Measurements from ENCODE around the gene PCDHB10.
"Not testable (repeated sequence)": the region's sequence is repeated elsewhere in the genome, so short reads cannot be mapped to it uniquely, and the experiment has no call there.

PCDHB10 gene

GRCh38 chr5:141192110-141192725 is at the start of gene PCDHB10:
Gene PCDHB10, plus strand, starts transcription at chr5:141192353. Its CDS starts 200 bp downstream, at chr5:141192553.
- no peak for DNase-seq

DNA sequence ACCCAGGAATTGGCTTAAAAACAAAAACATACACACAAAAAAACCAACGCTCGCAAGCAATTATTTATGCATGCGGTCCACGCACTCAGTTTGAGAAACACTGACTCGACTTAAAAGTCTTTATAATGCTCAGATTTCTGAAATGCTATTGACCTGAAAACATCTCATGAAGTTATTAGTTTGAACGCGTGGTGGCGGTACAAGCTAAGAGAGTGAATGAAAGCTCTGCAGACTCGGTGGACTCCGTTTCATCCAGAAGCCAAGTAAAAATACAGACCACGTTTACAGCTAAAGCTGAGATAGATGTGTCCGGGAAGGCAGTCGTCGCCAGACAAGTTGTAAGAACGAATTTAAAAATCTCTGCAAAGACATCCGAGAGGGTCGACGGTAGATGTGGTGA is 42.3 kb upstream of the PCDHB10 start, which contains the start of gene PCDHB6:
PCDHB6 (plus strand) TSS at position 246 of the 400 bp plus-strand sequence. CDS start 201 bp downstream, outside the sequence.
- DNase-seq = no peak

DNA sequence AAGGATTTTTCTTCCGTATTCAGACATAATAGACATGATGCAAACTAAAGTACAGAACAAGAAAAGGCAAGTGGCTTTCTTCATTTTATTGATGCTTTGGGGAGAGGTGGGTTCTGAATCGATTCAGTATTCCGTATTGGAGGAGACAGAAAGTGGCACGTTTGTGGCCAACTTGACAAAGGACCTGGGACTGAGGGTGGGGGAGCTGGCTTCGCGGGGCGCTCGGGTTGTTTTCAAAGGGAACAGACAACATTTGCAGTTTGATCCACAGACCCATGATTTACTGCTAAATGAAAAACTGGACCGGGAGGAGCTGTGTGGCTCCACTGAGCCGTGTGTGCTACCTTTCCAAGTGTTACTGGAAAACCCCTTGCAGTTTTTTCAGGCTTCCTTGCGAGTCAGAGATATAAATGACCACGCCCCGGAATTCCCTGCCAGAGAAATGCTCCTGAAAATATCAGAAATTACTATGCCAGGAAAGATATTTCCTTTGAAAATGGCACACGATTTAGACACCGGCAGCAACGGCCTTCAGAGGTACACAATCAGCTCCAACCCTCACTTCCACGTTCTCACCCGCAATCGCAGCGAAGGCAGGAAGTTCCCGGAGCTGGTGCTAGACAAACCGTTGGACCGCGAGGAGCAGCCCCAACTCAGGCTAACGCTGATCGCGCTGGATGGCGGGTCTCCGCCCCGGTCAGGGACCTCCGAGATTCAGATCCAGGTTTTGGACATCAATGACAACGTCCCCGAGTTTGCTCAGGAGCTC is 41.7 kb upstream of the PCDHB10 start:
- no peak for DNase-seq

DNA sequence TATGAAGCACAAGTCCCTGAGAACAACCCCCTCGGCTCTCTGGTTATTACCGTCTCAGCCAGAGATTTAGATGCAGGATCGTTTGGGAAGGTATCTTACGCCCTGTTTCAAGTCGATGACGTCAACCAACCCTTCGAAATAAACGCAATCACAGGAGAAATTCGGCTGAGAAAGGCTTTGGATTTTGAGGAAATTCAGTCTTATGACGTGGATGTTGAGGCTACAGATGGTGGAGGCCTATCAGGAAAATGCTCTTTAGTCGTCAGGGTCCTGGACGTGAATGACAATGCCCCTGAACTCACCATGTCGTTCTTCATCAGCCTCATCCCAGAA is 41.2 kb upstream of the PCDHB10 start:
- no peak for DNase-seq

- not testable (repeated sequence) for DNase-seq
Measured at GRCh38 chr5:141151632-141152031, 40.5 kb upstream of the PCDHB10 start.

DNA sequence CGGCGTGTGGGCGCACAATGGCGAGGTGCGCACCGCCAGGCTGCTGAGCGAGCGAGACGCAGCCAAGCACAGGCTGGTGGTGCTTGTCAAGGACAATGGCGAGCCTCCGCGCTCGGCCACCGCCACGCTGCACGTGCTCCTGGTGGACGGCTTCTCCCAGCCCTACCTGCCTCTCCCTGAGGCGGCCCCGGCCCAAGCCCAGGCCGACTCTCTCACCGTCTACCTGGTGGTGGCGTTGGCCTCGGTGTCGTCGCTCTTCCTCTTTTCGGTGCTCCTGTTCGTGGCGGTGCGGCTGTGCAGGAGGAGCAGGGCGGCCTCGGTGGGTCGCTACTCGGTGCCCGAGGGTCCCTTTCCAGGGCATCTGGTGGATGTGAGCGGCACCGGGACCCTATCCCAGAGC is 40.1 kb upstream of the PCDHB10 start:
- not testable (repeated sequence) for DNase-seq

DNA sequence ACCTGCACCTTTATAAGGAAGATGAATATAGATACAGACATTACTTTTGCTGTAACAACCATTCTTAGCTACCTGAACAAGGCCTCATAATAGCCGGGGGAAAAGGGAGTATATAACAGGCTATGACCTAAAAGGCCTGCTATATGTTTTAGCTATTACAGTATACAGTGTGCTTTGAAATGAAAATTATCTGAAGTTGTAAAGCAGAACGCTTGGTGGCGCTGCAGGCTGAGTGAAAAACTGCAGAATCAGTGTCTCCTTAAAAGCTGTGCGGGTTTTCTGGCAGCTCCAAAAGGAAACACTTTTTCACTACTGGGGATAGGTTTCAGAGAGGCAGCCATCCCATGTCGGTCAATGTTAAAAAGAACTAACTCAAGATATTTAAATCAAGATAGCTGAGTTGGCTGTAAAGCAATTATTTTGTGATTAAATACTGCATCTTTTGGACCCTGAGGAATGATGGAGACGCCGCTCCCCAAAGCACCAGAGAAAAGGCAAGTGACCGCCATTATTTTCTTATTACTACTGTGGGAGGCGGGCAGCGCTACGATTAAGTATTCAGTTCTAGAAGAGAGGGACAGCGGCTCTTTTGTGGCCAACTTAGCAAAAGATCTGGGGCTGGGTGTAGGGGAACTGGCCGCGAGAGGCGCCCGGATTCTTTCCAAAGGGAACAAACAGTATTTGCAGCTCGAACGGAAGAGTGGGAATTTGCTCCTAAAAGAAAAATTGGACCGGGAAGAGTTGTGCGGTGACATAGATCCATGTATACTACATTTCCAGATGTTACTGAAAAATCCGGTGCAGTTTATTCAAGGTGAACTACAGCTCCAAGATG is 36.4 kb upstream of the PCDHB10 start:
- DNase-seq = no peak

DNA sequence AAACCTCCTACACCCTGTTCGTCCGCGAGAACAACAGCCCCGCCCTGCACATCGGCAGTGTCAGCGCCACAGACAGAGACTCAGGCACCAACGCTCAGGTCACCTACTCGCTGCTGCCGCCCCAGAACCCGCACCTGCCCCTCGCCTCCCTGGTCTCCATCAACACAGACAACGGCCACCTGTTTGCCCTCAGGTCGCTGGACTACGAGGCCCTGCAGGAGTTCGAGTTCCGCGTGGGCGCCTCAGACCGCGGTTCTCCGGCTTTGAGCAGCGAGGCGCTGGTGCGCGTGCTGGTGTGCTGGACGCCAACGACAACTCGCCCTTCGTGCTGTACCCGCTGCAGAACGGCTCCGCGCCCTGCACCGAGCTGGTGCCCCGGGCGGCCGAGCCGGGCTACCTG is 34.8 kb upstream of the PCDHB10 start:
- not testable (repeated sequence) for DNase-seq

- DNase-seq = not testable (repeated sequence)
Measured at GRCh38 chr5:141157901-141158300, 34.3 kb upstream of the PCDHB10 start.

GRCh38 chr5:141172381-141173204 is 19.6 kb upstream of the PCDHB10 start, which contains the start of gene PCDHB7:
Gene PCDHB7, plus strand, starts transcription at chr5:141172644. Its CDS starts 192 bp downstream, at chr5:141172836.
- no peak for DNase-seq

DNA sequence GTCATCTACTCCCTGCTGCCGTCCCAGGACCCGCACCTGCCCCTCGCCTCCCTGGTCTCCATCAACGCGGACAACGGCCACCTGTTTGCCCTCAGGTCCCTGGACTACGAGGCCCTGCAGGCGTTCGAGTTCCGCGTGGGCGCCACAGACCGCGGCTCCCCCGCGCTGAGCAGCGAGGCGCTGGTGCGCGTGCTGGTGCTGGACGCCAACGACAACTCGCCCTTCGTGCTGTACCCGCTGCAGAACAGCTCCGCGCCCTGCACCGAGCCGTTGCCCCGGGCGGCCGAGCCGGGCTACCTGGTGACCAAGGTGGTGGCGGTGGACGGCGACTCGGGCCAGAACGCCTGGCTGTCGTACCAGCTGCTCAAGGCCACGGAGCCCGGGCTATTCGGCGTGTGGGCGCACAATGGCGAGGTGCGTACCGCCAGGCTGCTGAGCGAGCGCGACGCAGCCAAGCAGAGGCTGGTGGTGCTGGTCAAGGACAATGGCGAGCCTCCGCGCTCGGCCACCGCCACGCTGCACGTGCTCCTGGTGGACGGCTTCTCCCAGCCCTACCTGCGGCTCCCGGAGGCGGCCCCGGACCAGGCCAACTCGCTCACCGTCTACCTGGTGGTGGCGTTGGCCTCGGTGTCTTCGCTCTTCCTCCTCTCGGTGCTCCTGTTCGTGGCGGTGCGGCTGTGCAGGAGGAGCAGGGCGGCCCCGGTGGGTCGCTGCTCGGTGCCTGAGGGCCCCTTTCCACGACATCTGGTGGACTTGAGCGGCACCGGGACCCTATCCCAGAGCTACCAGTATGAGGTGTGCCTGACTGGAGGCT is 17.7 kb upstream of the PCDHB10 start:
- DNase-seq = not testable (repeated sequence)

- no peak for DNase-seq
Measured at GRCh38 chr5:141175933-141176332, 16.2 kb upstream of the PCDHB10 start.

GRCh38 chr5:141177577-141178191 is 14.5 kb upstream of the PCDHB10 start, which contains the start of gene PCDHB8:
Gene PCDHB8, plus strand, starts transcription at chr5:141177790. Its CDS starts 245 bp downstream, at chr5:141178035.
- not testable (repeated sequence) for DNase-seq

DNA sequence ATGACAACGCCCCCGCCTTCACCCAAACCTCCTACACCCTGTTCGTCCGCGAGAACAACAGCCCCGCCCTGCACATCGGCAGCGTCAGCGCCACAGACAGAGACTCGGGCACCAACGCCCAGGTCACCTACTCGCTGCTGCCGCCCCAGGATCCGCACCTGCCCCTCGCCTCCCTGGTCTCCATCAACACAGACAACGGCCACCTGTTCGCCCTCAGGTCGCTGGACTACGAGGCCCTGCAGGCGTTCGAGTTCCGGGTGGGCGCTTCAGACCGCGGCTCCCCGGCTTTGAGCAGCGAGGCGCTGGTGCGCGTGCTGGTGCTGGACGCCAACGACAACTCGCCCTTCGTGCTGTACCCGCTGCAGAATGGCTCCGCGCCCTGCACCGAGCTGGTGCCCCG is 12.8 kb upstream of the PCDHB10 start:
- DNase-seq = not testable (repeated sequence)

DNA sequence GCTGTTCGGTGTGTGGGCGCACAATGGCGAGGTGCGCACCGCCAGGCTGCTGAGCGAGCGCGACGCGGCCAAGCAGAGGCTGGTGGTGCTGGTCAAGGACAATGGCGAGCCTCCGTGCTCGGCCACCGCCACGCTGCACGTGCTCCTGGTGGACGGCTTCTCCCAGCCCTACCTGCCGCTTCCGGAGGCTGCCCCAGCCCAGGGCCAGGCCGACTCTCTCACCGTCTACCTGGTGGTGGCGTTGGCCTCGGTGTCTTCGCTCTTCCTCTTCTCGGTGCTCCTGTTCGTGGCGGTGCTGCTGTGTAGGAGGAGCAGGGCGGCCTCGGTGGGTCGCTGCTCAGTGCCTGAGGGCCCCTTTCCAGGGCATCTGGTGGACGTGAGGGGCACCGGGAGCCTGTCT is 12.3 kb upstream of the PCDHB10 start:
- not testable (repeated sequence) for DNase-seq

- DNase-seq = no peak
Measured at GRCh38 chr5:141180313-141180712, 11.8 kb upstream of the PCDHB10 start.

DNA sequence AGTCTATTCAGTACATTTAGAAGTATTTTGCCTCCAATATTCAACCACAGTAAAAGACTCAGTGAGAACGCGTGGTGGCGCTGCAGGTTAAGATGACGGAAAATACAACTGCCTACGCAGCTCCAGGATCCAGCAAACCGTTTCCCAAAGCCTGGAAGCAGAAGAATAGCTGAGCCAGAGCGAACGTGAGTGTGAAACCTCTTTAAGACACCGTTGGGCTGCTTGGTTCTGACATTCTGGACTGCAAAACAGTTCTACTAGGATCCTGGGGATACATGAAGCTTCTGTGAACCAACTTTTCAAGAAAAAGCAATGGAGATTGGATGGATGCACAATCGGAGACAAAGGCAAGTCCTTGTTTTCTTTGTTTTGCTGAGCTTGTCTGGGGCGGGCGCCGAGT is 9.9 kb upstream of the PCDHB10 start, which contains the start of gene PCDHB16:
PCDHB16 (plus strand) TSS at position 140 of the 400 bp plus-strand sequence; CDS start at position 313, 173 bp downstream.
- no peak for DNase-seq

GRCh38 chr5:141184117-141184855 is 7.9 kb upstream of the PCDHB10 start:
- DNase-seq = not testable (repeated sequence)

DNA sequence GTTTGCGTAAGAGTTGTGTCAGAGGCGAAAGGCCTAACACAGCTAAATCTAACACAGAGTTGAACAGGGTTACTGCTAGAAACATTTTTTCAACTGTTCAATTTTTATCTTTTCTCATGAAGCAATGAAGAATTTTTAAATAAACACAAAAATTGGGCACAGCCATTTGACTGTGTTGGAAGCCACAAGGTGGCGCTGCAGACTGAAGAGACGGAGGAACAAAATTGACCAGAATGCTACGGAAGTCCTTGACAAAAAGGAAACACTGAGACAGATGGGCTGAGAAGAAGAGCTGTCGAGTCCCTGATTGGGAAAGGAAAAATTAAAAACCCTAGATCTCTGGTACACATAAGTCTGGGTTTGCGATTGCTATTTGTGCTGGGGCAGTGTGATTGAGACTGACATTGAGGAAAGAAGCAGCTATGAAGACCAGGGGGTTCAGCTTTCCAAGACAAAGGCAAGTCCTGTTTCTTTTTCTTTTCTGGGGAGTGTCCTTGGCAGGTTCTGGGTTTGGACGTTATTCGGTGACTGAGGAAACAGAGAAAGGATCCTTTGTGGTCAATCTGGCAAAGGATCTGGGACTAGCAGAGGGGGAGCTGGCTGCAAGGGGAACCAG is 5.1 kb upstream of the PCDHB10 start, which contains the start of gene PCDHB9:
PCDHB9 (plus strand) TSS at position 265 of the 616 bp plus-strand sequence; CDS start at position 423, 158 bp downstream.
- no peak for DNase-seq
